GM12878 (cell line): Measurements from ENCODE around the gene SMIM32. TPM values are rescaled to one million over a fixed set of nuclear protein-coding genes. Genes with fewer than 3 reads are reported as not detected.
A peak's percentile ranks its signal among the peaks of the same experiment; 100 is the strongest.

Source experiments
- ATAC-seq: fragments of 200-7000 bp; cut with Tn5 transposase; 3 replicates; pipeline ENCODE4 v1.9.1; 2020; ENCODE audit warnings: mild to moderate bottlenecking, moderate library complexity
- BruUV-seq: library from RNA; stranded (reverse); fragments of 400-500 nt; replicated peaks from 2 replicates; lab custom pipeline; 2021; lab: Mats Ljungman, UMichigan
- CTCF ChIA-PET: fragments of 300-600 bp; sonication (Branson Sonifier 250); formaldehyde crosslinking; extraction: SDS; loops from one replicate; lab custom pipeline; 2021; ENCODE audit warnings: inconsistent platforms; lab: Yijun Ruan, JAX
- POLR2A ChIA-PET: fragments of 350-600 bp; formaldehyde crosslinking; extraction: SDS; loops from one replicate; lab custom pipeline; 2021; ENCODE audit warnings: inconsistent platforms; lab: Charles Lee
- RAD21 ChIA-PET: fragments of 300-600 bp; sonication (Branson Sonifier 250); formaldehyde crosslinking; loops from one replicate; lab custom pipeline; 2023; ENCODE audit warnings: antibody characterized with exemption; ENCODE audit not compliant: unreplicated experiment; lab: Charles Lee
- SMC1A ChIA-PET: fragments of 300-600 bp; sonication (Branson Sonifier 250); formaldehyde crosslinking; loops from one replicate; lab custom pipeline; 2023; ENCODE audit not compliant: unreplicated experiment, uncharacterized antibody; lab: Charles Lee
- DNase-seq: peaks from one replicate; pipeline ENCODE4 v3.0.0-alpha.2; 2011; ENCODE audit warnings: low read depth, low spot score
- FAIRE-seq: peaks from 3 replicates; lab custom pipeline; 2011; peaks lifted over from hg19 to GRCh38; lab: Jason Lieb, UNC
- H2AFZ ChIP-seq: 2 replicates; pipeline ENCODE4 v1.6.0; 2011; ENCODE audit warnings: low read depth, low read length, control low read depth; ENCODE audit not compliant: control insufficient read depth
- H3K27ac ChIP-seq: 2 replicates; pipeline ENCODE4 v1.5.1; 2011; ENCODE audit warnings: control low read depth; ENCODE audit not compliant: control insufficient read depth, insufficient read depth
- H3K27me3 ChIP-seq, 2 experiments: replicated peaks in 1 of 2; 2 replicates each; pipeline versions ENCODE4 v1.6.0 to v1.6.1; 2011; ENCODE audit warnings: low read length in 1 of 2; ENCODE audit not compliant: control insufficient read depth in 2 of 2, insufficient read depth in 2 of 2
- H3K36me3 ChIP-seq, 2 experiments: 2 replicates each; pipeline ENCODE4 v1.5.1; 2011; ENCODE audit warnings: low read length in 1 of 2; ENCODE audit not compliant: control insufficient read depth in 2 of 2, insufficient read depth in 2 of 2
- H3K4me1 ChIP-seq: 2 replicates; pipeline ENCODE4 v1.6.1; 2011; ENCODE audit warnings: mild to moderate bottlenecking, low read length, moderate library complexity, mixed read lengths; ENCODE audit not compliant: control insufficient read depth, insufficient read depth
- H3K4me2 ChIP-seq: 2 replicates; pipeline ENCODE4 v1.6.0; 2011; ENCODE audit warnings: control low read depth; ENCODE audit not compliant: control insufficient read depth, insufficient read depth
- H3K4me3 ChIP-seq: fragments of 200-600 bp; sonication (generic); 2 replicates; pipeline ENCODE4 v1.5.1; 2016
- H3K79me2 ChIP-seq: 2 replicates; pipeline ENCODE4 v1.6.0; 2011; ENCODE audit warnings: low read length; ENCODE audit not compliant: control insufficient read depth, insufficient read depth
- H3K9ac ChIP-seq: 2 replicates; pipeline ENCODE4 v1.8.0; 2011; ENCODE audit warnings: low read length, control low read depth, mixed read lengths; ENCODE audit not compliant: control insufficient read depth, insufficient read depth
- H3K9me3 ChIP-seq: replicated peaks from 3 replicates; pipeline ENCODE4 v1.5.1; 2011; ENCODE audit warnings: mild to moderate bottlenecking, low read length; ENCODE audit not compliant: control insufficient read depth, insufficient read depth
- H4K20me1 ChIP-seq: 2 replicates; pipeline ENCODE4 v1.6.0; 2011; ENCODE audit not compliant: control insufficient read depth, insufficient read depth
- HDAC6 ChIP-seq: fragments of 200-600 bp; sonication (generic); IDR thresholded peaks from one replicate; pipeline ENCODE4 v1.8.0; 2017; ENCODE audit warnings: antibody characterized with exemption; ENCODE audit not compliant: unreplicated experiment
- NFXL1 ChIP-seq: fragments of 450-650 bp; IDR thresholded peaks from 2 replicates; pipeline ENCODE4 v1.6.1; 2017; ENCODE audit warnings: antibody characterized with exemption, mild to moderate bottlenecking, borderline replicate concordance
- NFYA ChIP-seq: IDR thresholded peaks from 2 replicates; pipeline ENCODE4 v1.6.1; 2011; ENCODE audit warnings: low read depth, mild to moderate bottlenecking, low read length, improper control_type of control experiment, borderline replicate concordance
- NRF1 ChIP-seq: conservative IDR thresholded peaks from 2 replicates; pipeline ENCODE4 v1.6.1; 2011; ENCODE audit warnings: mild to moderate bottlenecking, low read depth, low read length, improper control_type of control experiment
- POLR2A ChIP-seq: IDR thresholded peaks from 2 replicates; pipeline ENCODE4 v1.6.1; 2011; ENCODE audit warnings: low read depth, mild to moderate bottlenecking, low read length
- SMAD5 ChIP-seq: IDR thresholded peaks from 2 replicates; pipeline ENCODE4 v1.6.1; 2016; ENCODE audit warnings: antibody characterized with exemption, low read depth
- WGBS: methylation state at CpG from one replicate; pipeline ENCODE4 v1.1.6; 2016; ENCODE audit warnings: low lambda C conversion rate; ENCODE audit not compliant: insufficient replicate concordance, insufficient coverage; ENCODE audit errors: missing lambda C conversion rate; 5-methylcytosine and 5-hydroxymethylcytosine counted together
- in situ Hi-C: fragments of 300-500 bp; cut with MboI; formaldehyde crosslinking; loops from 9 replicates; pipeline ENCODE4 v1.14.3; 2018; ENCODE audit warnings: mixed read lengths
- intact Hi-C: fragments of 100-400 bp; cut with micrococcal nuclease; formaldehyde crosslinking; loops from one replicate; pipeline ENCODE4 v1.14.2; 2022; ENCODE audit not compliant: unreplicated experiment
- polyA plus RNA-seq, 11 experiments: library from polyadenylated mRNA; depleted of rRNA in 4 of 11; unstranded in 6 of 11; stranded (reverse) in 5 of 11; fragments of >200 nt; fragmentation: Nextera tagmentation in 4 of 11; fragmentation: Illumina TruSeq in 1 of 11; extraction: Ambion mirVana in 4 of 11; extraction: Trizol in 1 of 11; gene quantifications; 1 replicate in 1 of 11; 2 replicates in 10 of 11; pipeline versions ENCODE4 v1.2.1 to v1.2.3, GENCODE V29; 2011 to 2016; ENCODE audit warnings: inconsistent platforms in 2 of 11, missing spikeins in 2 of 11, low read depth in 1 of 11
- total RNA-seq, 4 experiments: library from RNA; depleted of rRNA in 3 of 4; stranded (reverse); fragments of >200 nt in 3 of 4; fragmentation: Illumina TruSeq in 1 of 4; extraction: Trizol in 1 of 4; gene quantifications; 2 replicates each; pipeline versions ENCODE4 v1.2.1 to v1.2.3, GENCODE V29; 2013 to 2021

Gene SMIM32
- total and polyA plus RNA-seq, 10 of the 15 experiments (the other 5 are each of a cell fraction or from before 2014, with no cell fraction given) = not detected

DNA sequence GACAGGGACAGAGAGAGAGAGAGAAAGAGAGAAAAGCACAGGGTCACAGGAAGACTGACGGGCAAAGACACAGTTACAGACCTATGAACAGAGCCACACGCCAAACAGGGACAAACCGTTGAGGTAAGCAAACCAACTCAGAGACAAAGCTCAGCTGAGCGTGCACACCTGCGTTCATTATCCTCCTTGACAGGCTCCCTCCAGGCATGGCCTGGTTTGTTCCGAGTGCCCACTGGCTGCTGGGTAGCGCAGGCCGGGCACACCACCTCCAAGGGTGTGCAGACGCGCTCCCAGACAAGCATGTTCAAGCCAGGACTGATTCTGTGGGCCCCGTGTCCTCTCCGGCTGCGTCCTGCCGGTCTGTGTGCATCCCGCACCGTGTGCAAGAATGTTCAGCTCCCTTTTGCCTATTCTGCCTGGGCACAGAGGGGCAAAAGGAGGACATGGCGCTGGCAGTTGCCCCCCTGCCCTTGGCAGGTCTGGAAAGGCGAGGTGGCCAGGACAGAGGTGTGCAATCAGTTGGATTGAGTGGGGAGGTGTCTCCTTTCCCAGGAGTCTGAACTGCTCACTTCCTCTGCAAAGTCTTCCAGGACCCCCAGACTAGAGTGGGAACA is 467 bp upstream of the SMIM32 start:
- H3K27me3 ChIP-seq = peaks cover 0 to 7% of the 10 kb centered on the region in 2 experiments; a peak in 3 of 4 replicates
- no peak overlapping the region for H3K27ac ChIP-seq
- FAIRE-seq (no peak), DNase-seq (no peak), ATAC-seq (peak; percentile 26)
- ChIA-PET CTCF (no interaction called here), SMC1A (no interaction called here), RAD21 (interaction anchor here (0.7 kb wide), 1 partner anchor 112 kb away, joined by 3 read pairs; no protein-coding TSS in a partner anchor), POLR2A (no interaction called here)
- WGBS = 66% methylated on average over 18 of the region's 18 CpGs
- no peaks in the 10 kb centered on the region for H3K79me2 ChIP-seq
- no peak overlapping the region for H3K9ac ChIP-seq
- BruUV-seq = no TSS peak
- H3K4me2 ChIP-seq = no peak overlapping the region
- no peak for TF ChIP-seq NFXL1
- no peak for TF ChIP-seq NFYA
- no peak for TF ChIP-seq NRF1
- no peaks in the 10 kb centered on the region for H3K36me3 ChIP-seq
- in situ Hi-C loops = no loop called here
- intact Hi-C loops = no loop called here
- no peak overlapping the region for H2AFZ ChIP-seq
- H3K4me1 ChIP-seq = no peaks in the 10 kb centered on the region
- H4K20me1 ChIP-seq = no peaks in the 10 kb centered on the region
- no peaks in the 10 kb centered on the region for H3K9me3 ChIP-seq
- no peak overlapping the region for H3K4me3 ChIP-seq

DNA sequence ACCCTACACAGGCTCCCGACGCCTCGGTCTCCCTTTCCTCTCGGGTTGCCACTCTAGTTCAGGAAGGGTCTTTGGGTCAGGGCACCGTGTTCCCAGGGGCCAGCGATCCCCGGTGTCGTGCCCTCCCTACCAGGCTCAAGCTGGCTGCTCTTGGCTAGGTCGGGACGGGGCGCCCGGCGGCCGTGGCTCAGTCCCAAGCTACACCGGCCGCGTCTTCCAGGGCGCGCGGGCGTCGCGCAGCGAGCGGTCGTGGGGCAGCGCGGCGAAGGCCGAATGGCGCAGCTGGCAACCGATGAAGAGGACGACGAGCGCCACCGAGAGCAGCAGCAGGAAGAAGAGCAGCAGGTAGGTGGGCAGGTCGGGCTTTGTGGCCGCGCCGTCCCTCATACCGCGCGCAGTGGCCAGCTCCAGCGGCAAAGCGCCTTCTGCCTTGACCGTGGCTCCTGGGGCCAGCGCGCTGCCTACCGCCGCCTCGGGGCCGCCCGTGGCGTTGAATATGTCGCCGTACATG is 892 bp downstream of the SMIM32 start:
- Histone ChIP-seq H3K79me2 (no peaks in the 10 kb centered on the region), H3K4me1 (no peaks in the 10 kb centered on the region), H3K4me2 (no peak overlapping the region), H2AFZ (no peak overlapping the region), H3K27ac (no peak overlapping the region), H3K9me3 (no peaks in the 10 kb centered on the region), H3K9ac (no peak overlapping the region), H3K4me3 (no peak overlapping the region), H3K36me3 (no peaks in the 10 kb centered on the region), H3K27me3 (peaks cover 0 to 7% of the 10 kb centered on the region in 2 experiments; a peak in 3 of 4 replicates), H4K20me1 (no peaks in the 10 kb centered on the region)
- RAD21 ChIA-PET = no interaction called here
- CTCF ChIA-PET = no interaction called here
- intact Hi-C loops (no loop called here), in situ Hi-C loops (no loop called here)
- TF ChIP-seq SMAD5 (no peak), HDAC6 (peak; percentile 24), POLR2A (peak; percentile 24; the same call in 1 of the 2 replicates)
- POLR2A ChIA-PET = no interaction called here
- WGBS = 49% methylated on average over 30 of the region's 56 CpGs
- SMC1A ChIA-PET = no interaction called here
- no peak for FAIRE-seq
- DNase-seq = no peak
- BruUV-seq = no TSS peak
- peak; percentile 16 for ATAC-seq
